Measurements from ENCODE around the gene PRKAB2. TPM values are rescaled to one million over a fixed set of nuclear protein-coding genes. Genes with fewer than 3 reads are reported as not detected.

PRKAB2 gene
- total and polyA plus RNA-seq, 2 of the 4 experiments (the other 2 are of a cell fraction) = 8.4 to 11.0 TPM

- Histone ChIP-seq H3K4ac (ENCODE audit: low read depth, low read length) (no peak overlapping the region), H3K9me1 (ENCODE audit: insufficient read depth, low read length) (no peaks in the 10 kb centered on the region), H3K14ac (replicated peaks; ENCODE audit: low read depth, low read length) (no peak overlapping the region), H2BK5ac (ENCODE audit: low read depth, low read length, poor library complexity, severe bottlenecking) (no peak overlapping the region), H2AK5ac (ENCODE audit: low read depth, low read length) (no peak overlapping the region), H3K4me3 (ENCODE audit: insufficient read depth, low read depth, low read length) (no peak overlapping the region), H3K9ac (ENCODE audit: low read depth, low read length) (no peak overlapping the region), H2BK120ac (ENCODE audit: low read depth, low read length) (no peak overlapping the region), H3K79me1 (ENCODE audit: low read depth in 1 of 2, low read length in 2 of 2) (peaks cover 0 to 4% of the 10 kb centered on the region in 2 experiments; a peak in 1 of 4 replicates), H2AFZ (replicated peaks; ENCODE audit: low read length, poor library complexity) (no peak overlapping the region), H2BK15ac (ENCODE audit: low read depth, low read length) (no peak overlapping the region), H2BK20ac (ENCODE audit: low read depth, low read length) (no peak overlapping the region), H3K27ac (ENCODE audit: insufficient read depth, low read length) (no peak overlapping the region), H2AK9ac (replicated peaks; ENCODE audit: low read depth, low read length, poor library complexity) (no peak overlapping the region), H3K36me3 (ENCODE audit: control insufficient read depth, insufficient read depth, low read length) (peaks cover 11% of the 10 kb centered on the region), H3K27me3 (ENCODE audit: control insufficient read depth, insufficient read depth, low read length) (no peaks in the 10 kb centered on the region), H4K8ac (ENCODE audit: low read depth in 2 of 2, low read length in 2 of 2) (no peak overlapping the region), H4K20me1 (ENCODE audit: insufficient read depth, low read length) (no peaks in the 10 kb centered on the region), H4K91ac (ENCODE audit: insufficient read depth, low read depth, low read length) (no peak overlapping the region), H3K18ac (ENCODE audit: low read depth, low read length) (no peak overlapping the region), H4K5ac (ENCODE audit: low read depth, low read length) (no peak overlapping the region), H3K56ac (ENCODE audit: extremely low read depth, insufficient read depth, low read length) (no peak overlapping the region), H3K4me1 (ENCODE audit: control insufficient read depth, insufficient read depth, low read length) (no peaks in the 10 kb centered on the region), H3K9me3 (ENCODE audit: control insufficient read depth, insufficient read depth, low read length) (no peaks in the 10 kb centered on the region), H3K4me2 (ENCODE audit: low read depth, low read length) (no peak overlapping the region), H3K23ac (ENCODE audit: low read depth, low read length) (no peak overlapping the region)
- dilution Hi-C loops (cut with HindIII; ENCODE audit: low sequenced_read_pairs, unreplicated experiment) = no loop called here
- CTCF ChIA-PET = no interaction called here
- no TSS peak for BruUV-seq (replicated peaks)
- no peak for DNase-seq
- TF ChIP-seq NFE2L2 (IDR thresholded peaks at IDR 0.05; ENCODE audit: low read depth, low read length) = no peak
- TF ChIP-seq CEBPB (IDR thresholded peaks at IDR 0.05; ENCODE audit: low read depth, low read length) = no peak
- no peak for TF ChIP-seq USF2 (IDR thresholded peaks at IDR 0.05; ENCODE audit: low read depth, low read length)
- no peak for TF ChIP-seq ELK1 (IDR thresholded peaks at IDR 0.05; ENCODE audit: borderline replicate concordance, low read depth, low read length)
- no peak for TF ChIP-seq SMC3 (IDR thresholded peaks at IDR 0.05; ENCODE audit: low read depth, low read length)
- no peak for TF ChIP-seq BHLHE40 (IDR thresholded peaks at IDR 0.05; ENCODE audit: low read depth, low read length)
- TF ChIP-seq POLR2A (IDR thresholded peaks at IDR 0.05; ENCODE audit: low read depth, low read length) = no peak
- TF ChIP-seq RCOR1 (IDR thresholded peaks at IDR 0.05; ENCODE audit: insufficient replicate concordance, low read length) = no peak
- POLR2A ChIA-PET (ENCODE audit: unreplicated experiment) = no interaction called here
- in situ Hi-C loops (cut with MboI; ENCODE audit: low sequenced_read_pairs) = no loop called here
- no peak for ATAC-seq (ENCODE audit: low read depth)
- 60% methylated on average over 1 of the region's 3 CpGs; no CpG with 5 or more reads in 1 of the 2 experiments for WGBS, 2 experiments (ENCODE audit: extremely low coverage in 2 of 2, insufficient read length in 1 of 2)
- intact Hi-C loops (cut with micrococcal nuclease) = no loop called here
Measured at GRCh38 chr1:147152772-147153171, 19.5 kb downstream of the PRKAB2 start.

Data from IMR-90 (cell line).